Midbrain (tissue), 1 donor: ENCODE data around the gene PAXX.
"Not testable (repeated sequence)": the region's sequence is repeated elsewhere in the genome, so short reads cannot be mapped to it uniquely, and the experiment has no call there.

ENCODE experiments used
- DNase-seq: peaks from one replicate; lab custom pipeline; 2025; lab: John Stamatoyannopoulos, UW

Gene PAXX

GRCh38 chr9:137032858-137033257 is 40.6 kb downstream of the PAXX start:
- DNase-seq: no peak

DNA sequence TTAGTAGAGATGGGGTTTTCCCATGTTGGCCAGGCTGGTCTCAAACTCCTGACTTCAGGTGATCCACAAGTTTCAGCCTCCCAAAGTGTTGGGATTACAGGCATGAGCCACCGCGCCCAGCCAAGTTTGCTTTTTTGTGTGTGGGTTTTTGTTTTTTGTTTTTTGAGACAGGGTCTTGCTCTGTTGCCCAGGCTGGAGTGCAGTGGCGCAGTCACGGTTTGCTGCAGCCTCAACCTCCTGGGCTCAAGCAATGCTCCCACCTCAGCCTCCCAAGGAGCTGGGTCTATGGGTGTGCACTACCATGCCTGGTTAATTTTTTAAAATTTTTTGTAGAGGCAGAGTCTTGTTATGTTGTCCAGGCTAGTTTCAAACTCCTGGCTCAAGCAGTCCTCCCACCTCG is 41.3 kb downstream of the PAXX start:
- DNase-seq: not testable (repeated sequence)

DNA sequence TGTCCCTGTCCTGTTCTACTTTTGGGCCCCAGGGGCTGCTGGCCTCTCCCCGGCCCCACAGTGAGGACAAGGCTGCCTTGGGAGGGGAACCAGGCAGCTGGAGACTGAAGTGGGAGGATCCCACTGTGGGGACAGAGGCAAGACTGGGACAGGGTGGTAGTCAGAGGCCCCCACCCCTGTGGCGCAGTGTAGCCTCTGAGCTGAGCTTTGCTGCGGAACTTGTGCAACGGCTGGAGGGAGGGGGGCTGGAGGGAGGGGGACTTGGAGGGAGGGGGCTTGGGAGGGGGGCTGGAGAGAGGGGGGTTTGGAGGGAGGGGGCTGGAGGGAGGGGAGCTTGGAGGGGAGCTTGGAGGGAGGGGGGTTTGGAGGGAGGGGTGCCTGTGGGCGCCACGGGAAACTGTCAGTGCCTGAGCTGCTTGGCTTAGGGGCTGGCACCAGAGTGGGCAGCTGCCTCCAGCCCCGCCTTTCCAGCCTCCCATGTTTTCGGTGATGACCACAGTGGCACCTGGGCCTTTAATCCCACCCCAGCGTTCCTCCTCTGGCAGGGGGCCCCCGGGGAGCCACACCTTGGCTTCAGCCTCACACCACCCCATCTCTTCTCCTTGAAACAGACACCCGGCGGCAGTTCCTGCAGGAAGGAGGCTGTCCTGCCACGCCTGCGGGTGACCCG is 42.0 kb downstream of the PAXX start:
- no peak for DNase-seq

DNA sequence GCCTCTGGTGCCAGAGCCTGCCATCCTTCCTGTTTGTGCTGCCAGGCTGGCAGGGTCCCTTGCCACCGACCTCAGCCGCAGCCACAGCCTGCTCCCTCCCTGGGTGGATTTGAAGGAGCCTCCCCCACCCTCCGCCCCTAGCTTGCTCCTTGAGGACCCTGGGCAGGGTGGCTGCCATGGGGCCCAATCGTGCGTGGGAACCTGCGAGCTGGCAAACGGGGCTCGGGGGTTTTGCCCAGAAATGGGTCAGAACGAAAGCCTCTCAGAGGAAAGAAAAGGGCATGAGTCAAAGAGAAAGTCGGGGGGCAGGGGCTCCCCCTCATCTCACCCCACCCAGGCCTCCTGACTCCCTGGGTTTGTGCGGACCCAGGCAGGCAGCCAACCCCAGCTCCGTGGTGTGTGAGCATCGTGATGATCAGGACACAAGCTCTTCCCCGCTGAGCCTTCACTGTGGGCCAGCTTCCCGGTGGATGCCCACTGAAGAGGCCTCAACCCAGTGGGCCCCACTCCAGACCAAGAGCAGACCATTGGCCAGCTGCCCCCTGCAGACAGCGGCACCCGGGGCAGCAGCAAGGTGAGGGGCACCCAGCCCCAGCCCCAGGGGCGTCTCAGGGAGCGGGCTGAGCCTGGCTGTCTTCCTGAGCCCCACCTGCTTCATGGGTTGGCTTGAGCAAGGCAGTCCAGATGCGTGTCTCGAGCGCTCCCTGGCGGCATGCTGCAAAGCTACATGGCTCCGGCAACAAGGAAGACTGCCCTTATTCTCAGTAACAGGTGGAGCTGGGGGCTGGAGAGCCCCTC is 42.7 kb downstream of the PAXX start:
- peak; percentile 85 for DNase-seq

DNA sequence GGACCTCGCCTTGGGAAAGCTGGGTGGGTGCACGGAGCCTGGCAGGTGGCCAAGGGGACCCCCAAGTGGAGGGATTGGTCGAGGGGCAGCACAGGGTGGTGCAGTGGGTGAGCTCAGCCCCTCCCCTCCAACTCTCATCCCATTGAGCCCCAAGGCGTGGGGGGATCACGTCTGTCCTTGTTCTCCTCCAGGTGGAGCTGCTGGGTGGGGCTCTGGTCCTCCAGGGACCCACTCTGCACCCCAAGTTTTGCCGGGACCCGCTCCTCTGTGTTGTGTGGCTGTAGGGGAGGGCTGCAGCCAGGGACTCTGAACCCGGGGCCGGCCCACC is 43.2 kb downstream of the PAXX start:
- DNase-seq: no peak

DNA sequence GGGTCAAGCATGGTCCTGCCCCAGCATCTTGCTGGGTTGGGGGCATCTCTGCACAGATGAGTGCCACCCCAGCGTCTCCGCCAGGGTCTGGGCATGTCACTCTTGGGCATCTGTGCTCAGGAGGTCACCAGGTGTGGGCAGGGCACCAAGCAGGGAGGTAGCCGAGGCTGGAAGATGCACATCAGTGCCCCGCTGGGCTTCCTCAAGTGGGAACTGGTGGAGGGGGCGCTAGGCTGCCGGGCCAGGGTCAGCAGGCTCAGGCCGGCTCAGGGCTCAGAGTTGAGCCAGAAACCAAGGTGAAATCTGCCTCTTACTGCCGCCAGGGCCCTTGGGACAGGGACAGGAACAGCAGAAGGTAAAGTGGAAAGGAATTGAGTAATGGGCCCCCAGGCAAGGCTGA is 43.7 kb downstream of the PAXX start:
- DNase-seq: no peak

GRCh38 chr9:137037035-137037434 is 44.8 kb downstream of the PAXX start:
- DNase-seq: no peak

- DNase-seq: no peak
Observed at GRCh38 chr9:137037483-137037882, 45.3 kb downstream of the PAXX start.

GRCh38 chr9:137038916-137039315 is 46.7 kb downstream of the PAXX start:
- DNase-seq: no peak

DNA sequence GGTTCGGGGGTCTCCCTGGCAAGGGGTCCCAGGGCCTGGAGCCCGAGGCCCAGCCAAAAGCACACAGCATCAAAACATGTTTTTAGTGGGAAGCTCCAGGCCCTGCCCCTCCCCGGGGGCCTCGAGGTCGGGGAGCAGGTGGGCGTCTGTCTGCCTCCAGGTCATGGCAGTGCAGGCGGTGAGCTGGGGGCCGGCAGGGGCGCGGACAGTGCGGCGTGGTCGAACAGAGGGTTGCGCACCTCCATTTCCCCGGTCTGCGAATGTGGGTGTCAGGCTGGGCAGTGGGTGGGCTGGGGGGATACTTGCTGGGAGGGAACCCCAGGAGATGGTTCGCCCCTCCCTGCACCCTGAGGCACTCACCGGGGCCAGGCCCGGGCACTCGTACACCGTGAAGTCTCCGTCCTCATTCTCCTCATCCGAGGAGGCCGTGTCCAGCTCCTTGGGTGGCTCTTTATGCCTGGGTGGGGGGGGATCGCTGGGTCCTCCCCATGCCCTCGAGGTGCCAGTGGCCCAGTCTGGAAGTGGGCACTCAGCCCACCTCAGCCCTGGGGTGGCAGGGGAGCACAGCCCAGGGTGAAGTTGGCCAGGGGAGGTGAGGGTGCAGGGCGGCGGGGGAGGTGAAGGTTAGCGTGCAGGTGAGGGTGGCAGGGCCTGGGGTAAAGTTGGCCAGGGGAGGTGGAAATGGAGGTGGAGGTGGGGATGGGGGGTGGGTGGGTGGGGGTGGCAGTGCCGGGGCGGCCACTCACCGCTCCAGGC is 47.6 kb downstream of the PAXX start:
- no peak for DNase-seq

DNA sequence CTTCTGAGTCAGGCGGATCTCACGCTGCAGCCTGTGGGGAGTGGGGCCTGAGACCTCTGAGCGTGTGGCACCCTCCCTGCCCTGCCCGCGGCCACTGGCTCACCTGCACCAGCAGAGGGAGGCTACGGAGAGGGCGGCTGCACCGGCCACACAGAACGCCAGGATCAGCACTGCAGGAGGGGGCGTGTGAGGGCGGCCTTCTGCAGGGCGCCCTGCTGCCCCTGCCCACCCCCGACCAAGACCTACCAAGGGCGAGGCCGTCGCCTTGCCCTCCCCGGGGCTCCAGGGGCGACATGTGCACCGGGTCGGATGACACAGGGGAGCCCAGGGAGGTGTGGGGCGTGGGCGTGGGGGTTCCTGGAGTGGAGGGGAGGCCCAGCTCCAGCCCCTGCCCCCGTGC is 48.3 kb downstream of the PAXX start:
- no peak for DNase-seq

GRCh38 chr9:137041124-137041523 is 48.9 kb downstream of the PAXX start:
- no peak for DNase-seq

- DNase-seq: no peak
Observed at GRCh38 chr9:137042751-137043727, 50.8 kb downstream of the PAXX start.
